T-helper 22 cell (primary cell): ENCODE results near the gene IFITM5.

ENCODE experiments used
- DNase-seq: peaks from one replicate; pipeline ENCODE4 v3.0.0-alpha.2; 2020; ENCODE audit warnings: low read depth

IFITM5 gene

GRCh38 chr11:295351-296170 lies 3.8 kb downstream of the IFITM5 start:
- DNase-seq: no peak

GRCh38 chr11:294780-295179 lies 4.5 kb downstream of the IFITM5 start:
- no peak for DNase-seq

GRCh38 chr11:293852-294661 lies 5.3 kb downstream of the IFITM5 start:
- no peak for DNase-seq

GRCh38 chr11:293271-293851 lies 6.0 kb downstream of the IFITM5 start:
- DNase-seq: no peak

- DNase-seq: no peak
These were observed 6.9 kb downstream of the IFITM5 start for GRCh38 chr11:292211-293121.

GRCh38 chr11:291281-292210 lies 7.8 kb downstream of the IFITM5 start:
- DNase-seq: no peak

- DNase-seq: no peak
These were observed 8.6 kb downstream of the IFITM5 start for GRCh38 chr11:290621-291231.

GRCh38 chr11:289712-290620 lies 9.4 kb downstream of the IFITM5 start:
- DNase-seq: no peak

- peak; percentile 39 for DNase-seq
These were observed 10.0 kb downstream of the IFITM5 start for GRCh38 chr11:289398-289711.

- DNase-seq: peak; percentile 51
These were observed 10.6 kb downstream of the IFITM5 start, which contains the start of gene PGGHG for GRCh38 chr11:288478-289397. Gene PGGHG (plus strand): TSS chr11:289126. CDS start chr11:289817, 691 bp downstream.

- DNase-seq: no peak
These were observed 11.4 kb downstream of the IFITM5 start for GRCh38 chr11:287821-288477.

- peak; percentile 91 for DNase-seq
These were observed 12.1 kb downstream of the IFITM5 start for GRCh38 chr11:286977-287820.

- DNase-seq: no peak
These were observed 13.5 kb downstream of the IFITM5 start for GRCh38 chr11:285894-286220.

GRCh38 chr11:285021-285893 lies 14.1 kb downstream of the IFITM5 start:
- DNase-seq: no peak

- DNase-seq: no peak
These were observed 15.0 kb downstream of the IFITM5 start for GRCh38 chr11:284105-285020.
